Measurements from ENCODE around the gene CDYL. TPM values are rescaled to one million over a fixed set of nuclear protein-coding genes. Genes with fewer than 3 reads are reported as not detected.

Gene CDYL
- total RNA-seq, 2 donors from 2014 or later: 6.6 to 8.0 TPM

DNA sequence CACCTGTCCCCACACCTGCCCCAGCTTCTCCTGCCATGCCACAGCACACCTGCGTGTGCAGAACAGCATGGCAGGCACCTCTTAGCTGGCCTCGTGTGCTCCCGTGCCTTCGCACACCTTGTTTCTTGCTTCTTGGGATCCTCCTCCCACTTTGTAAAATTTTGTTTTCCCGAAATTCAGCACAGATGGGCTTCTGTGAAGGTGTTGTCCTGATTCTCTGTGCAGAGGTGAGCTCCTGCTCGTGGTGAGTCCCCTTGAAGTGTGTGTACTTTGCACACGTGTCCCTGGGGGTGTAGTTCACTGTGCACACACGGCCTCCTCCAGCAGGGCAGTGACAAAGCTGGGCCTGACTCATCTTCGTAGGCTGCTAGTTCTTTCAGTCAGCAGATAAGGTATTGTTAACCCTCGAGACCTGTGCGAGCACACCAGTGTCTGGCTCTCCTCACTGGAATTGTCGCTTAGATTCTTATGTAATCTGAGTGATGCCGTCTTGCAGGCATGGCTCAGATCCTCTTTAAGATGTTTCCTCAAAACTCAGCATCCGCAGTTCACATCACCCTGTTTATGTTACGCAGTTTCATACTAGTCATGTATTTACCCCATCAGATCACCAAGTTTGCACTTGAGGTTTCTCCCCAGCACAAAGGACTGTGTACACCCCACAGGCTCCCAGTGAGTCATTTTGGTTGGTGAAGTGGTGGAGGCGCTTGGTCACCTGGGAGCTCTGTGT, 77.7 kb downstream of the CDYL start:
- Histone ChIP-seq H3K4me3 (no peak overlapping the region), H3K27me3 (no peaks in the 10 kb centered on the region), H3K4me1 (peaks cover 18% of the 10 kb centered on the region), H3K27ac (no peak overlapping the region), H3K36me3 (replicated peaks in 1 of 2; ENCODE audit: insufficient read depth in 1 of 2, low read depth in 2 of 2) (no peaks in the 10 kb centered on the region), H3K9me3 (no peaks in the 10 kb centered on the region)
- intact Hi-C loops (cut with DNase I): no loop called here
- ATAC-seq (no peak), DNase-seq (no peak)
- 83 to 85% methylated on average over 14 to 16 of the region's 16 CpGs for WGBS, 2 donors
- TF ChIP-seq, protein P1, sequence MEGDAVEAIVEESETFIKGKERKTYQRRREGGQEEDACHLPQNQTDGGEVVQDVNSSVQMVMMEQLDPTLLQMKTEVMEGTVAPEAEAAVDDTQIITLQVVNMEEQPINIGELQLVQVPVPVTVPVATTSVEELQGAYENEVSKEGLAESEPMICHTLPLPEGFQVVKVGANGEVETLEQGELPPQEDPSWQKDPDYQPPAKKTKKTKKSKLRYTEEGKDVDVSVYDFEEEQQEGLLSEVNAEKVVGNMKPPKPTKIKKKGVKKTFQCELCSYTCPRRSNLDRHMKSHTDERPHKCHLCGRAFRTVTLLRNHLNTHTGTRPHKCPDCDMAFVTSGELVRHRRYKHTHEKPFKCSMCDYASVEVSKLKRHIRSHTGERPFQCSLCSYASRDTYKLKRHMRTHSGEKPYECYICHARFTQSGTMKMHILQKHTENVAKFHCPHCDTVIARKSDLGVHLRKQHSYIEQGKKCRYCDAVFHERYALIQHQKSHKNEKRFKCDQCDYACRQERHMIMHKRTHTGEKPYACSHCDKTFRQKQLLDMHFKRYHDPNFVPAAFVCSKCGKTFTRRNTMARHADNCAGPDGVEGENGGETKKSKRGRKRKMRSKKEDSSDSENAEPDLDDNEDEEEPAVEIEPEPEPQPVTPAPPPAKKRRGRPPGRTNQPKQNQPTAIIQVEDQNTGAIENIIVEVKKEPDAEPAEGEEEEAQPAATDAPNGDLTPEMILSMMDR (IDR thresholded peaks at IDR 0.05): no peak
- no peak for TF ChIP-seq POLR2A (IDR thresholded peaks at IDR 0.05)

GRCh38 chr6:4856785-4857184, 80.6 kb downstream of the CDYL start:
- TF ChIP-seq POLR2A (IDR thresholded peaks at IDR 0.05): no peak
- TF ChIP-seq, protein P1 (IDR thresholded peaks at IDR 0.05): no peak
- H3K27me3 ChIP-seq: no peaks in the 10 kb centered on the region
- H3K4me3 ChIP-seq: no peak overlapping the region
- intact Hi-C loops (cut with DNase I): no loop called here
- H3K4me1 ChIP-seq: peaks cover 13% of the 10 kb centered on the region
- ATAC-seq (no peak), DNase-seq (no peak)
- H3K9me3 ChIP-seq: no peaks in the 10 kb centered on the region
- no peak overlapping the region for H3K27ac ChIP-seq
- WGBS, 2 donors: 92 to 94% methylated on average over 3 of the region's 3 CpGs
- H3K36me3 ChIP-seq (replicated peaks in 1 of 2; ENCODE audit: insufficient read depth in 1 of 2, low read depth in 2 of 2): no peaks in the 10 kb centered on the region

DNA sequence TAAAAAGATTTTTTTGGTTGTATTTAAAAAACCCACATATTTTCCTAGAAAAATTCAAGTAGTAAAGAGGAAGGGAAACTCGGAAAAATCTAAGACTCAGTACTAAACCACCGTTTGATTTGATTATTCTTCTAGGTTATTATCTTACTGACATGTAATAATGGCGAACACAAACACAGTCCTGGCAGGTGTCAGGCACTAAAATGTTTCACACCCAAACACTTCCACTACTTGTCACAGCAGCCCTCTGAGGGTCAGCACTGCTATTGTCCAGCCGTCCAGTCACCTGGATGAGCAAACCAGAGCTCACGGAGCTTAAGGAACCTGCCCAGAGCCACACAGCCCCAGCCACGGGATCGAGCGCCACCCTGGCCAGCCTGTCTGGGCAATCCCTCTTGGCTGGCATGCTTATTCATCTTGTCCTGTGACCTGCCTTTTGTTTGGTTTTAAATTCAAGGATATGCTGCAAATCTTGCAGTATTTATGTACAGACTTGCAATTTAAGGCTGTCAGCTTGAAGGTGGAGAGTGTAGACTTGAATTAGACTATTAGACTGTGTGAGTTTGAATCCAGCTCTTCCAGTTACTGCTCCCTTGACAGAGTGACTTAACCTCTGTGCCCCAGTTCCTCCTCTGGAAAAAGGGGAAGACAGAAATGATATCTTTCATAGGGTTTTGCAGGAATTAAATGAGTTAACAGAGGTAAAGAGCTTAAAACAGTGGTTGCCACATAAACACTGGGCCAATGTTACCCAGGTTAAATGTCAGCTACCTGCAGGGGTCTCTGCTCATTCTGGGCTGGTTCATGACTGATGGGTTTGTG, 82.2 kb downstream of the CDYL start:
- DNase-seq (peak in 2 of 4 donors; percentile 14 to 15), ATAC-seq (peak; percentile 24)
- 25 to 38% methylated on average over 4 to 8 of the region's 8 CpGs for WGBS, 2 donors

GRCh38 chr6:4860387-4860786, 84.2 kb downstream of the CDYL start:
- DNase-seq (no peak), ATAC-seq (no peak)
- intact Hi-C loops (cut with DNase I): no loop called here
- no peaks in the 10 kb centered on the region for H3K36me3 ChIP-seq (replicated peaks in 1 of 2; ENCODE audit: insufficient read depth in 1 of 2, low read depth in 2 of 2)
- WGBS, 2 donors: 96 to 98% methylated on average over 2 of the region's 2 CpGs
- H3K27ac ChIP-seq: no peak overlapping the region
- peaks cover 13% of the 10 kb centered on the region for H3K4me1 ChIP-seq
- H3K27me3 ChIP-seq: no peaks in the 10 kb centered on the region
- no peak for TF ChIP-seq POLR2A (IDR thresholded peaks at IDR 0.05)
- TF ChIP-seq, protein P1 (IDR thresholded peaks at IDR 0.05): no peak
- no peak overlapping the region for H3K4me3 ChIP-seq
- peaks cover 0 to 7% (median 0%) of the 10 kb centered on the region in 3 donors for H3K9me3 ChIP-seq

More for the DNA sequence above, 82.2 kb downstream of the CDYL start:
- Histone ChIP-seq H3K4me3 (no peak overlapping the region), H3K27me3 (no peaks in the 10 kb centered on the region), H3K27ac (no peak overlapping the region), H3K9me3 (peaks cover 0 to 1% (median 0%) of the 10 kb centered on the region in 3 donors), H3K36me3 (replicated peaks in 1 of 2; ENCODE audit: insufficient read depth in 1 of 2, low read depth in 2 of 2) (no peaks in the 10 kb centered on the region), H3K4me1 (peaks cover 13% of the 10 kb centered on the region)
- intact Hi-C loops (cut with DNase I): no loop called here
- TF ChIP-seq POLR2A (IDR thresholded peaks at IDR 0.05): no peak
- TF ChIP-seq, protein P1 (IDR thresholded peaks at IDR 0.05): no peak

All from body of pancreas (tissue), 4 donors.